ENCODE results near the gene ZIC1.
A peak's percentile ranks its signal among the peaks of the same experiment; 100 is the strongest.

Gene ZIC1

DNA sequence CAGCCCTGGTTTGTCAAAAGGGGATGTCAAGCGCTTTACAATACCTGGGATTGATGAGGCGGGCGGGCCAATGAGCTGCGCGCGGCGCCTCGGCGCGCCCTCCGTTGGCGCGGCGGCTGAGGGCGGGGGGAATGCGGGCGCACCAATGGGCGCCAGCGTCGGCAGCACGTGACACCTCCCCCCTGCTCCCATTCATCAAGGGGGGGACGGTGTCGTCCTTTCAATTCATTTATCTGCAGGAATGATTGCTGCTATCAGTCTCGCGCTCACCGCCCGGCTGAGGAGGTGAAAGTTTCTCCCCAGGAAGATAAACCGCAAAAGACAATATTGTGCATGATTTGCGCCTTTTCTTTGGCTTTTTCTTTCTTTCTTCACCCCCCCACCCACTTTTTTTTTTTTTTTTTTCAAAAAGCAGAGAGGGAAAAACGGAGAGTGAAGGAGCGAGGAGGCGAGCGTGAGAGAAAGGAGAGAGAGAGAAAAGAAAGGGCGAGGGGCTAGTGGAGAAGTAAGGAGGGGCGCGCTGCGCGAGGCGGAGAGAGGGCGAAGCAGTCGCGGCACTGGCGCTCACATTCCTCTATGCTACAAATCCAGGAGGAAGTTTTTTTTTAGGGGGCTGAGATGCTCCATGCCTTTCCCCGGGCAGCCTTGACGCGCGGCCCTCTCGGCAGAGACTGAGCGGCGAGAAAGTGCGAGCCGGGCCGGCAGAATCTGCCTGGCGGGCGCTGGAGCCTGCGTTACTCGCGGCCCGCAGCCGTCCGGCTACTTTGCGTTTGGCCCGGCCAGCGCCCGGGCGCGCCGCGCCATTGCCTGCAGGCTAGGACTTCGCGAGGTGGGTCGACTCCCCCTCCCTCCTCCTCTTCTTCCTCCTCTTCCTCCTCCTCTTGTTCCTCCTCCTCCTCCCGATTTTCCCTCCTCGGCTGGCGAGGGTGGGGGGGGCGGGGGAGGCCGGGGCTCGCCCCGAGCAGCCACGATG is at the start of gene ZIC1:
Gene ZIC1, plus strand, starts transcription at position 223 of the 973 bp plus-strand sequence. Its CDS starts 748 bp downstream, at position 971.
- Mint-ChIP-seq H3K27ac (no peak within 1 kb of the TSS), H3K27me3 (peaks cover 81% of the 10 kb centered on the region), H3K4me1 (peaks cover 32% of the 10 kb centered on the region), H3K9me3 (peaks cover 22% of the 10 kb centered on the region), H3K4me3 (peak within 1 kb of the TSS; percentile 29), H3K36me3 (ENCODE audit: low read depth) (peaks cover 28% of the 10 kb centered on the region)
- no peak for DNase-seq
- no peak for ATAC-seq

DNA sequence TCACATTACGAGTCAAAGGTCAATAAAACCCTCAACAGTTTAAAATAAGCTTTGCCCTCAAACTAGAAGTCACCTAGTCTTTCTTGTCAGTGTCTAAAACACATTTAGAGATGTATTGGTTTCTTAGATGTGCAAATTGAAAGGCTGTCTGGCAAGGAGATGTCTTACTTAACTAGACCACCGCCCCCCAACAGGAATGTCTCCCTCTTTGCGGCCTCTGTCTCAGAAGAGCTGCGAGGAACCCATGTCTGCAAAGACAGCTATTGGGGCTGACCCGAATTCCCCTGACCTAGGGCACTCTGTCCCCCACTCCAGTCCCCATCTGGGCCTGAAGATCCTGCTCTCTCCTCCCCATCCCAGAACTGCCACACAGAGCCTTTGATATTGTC is 49.1 kb upstream of the ZIC1 start:
- no peak overlapping the region for H3K27ac Mint-ChIP-seq
- DNase-seq (no peak), ATAC-seq (no peak)
- peaks cover 4% of the 10 kb centered on the region for H3K9me3 Mint-ChIP-seq
- no peak overlapping the region for H3K4me3 Mint-ChIP-seq
- H3K27me3 Mint-ChIP-seq, result peaks cover 77% of the 10 kb centered on the region
- H3K4me1 Mint-ChIP-seq, result no peaks in the 10 kb centered on the region
- peaks cover 3% of the 10 kb centered on the region for H3K36me3 Mint-ChIP-seq (ENCODE audit: low read depth)

DNA sequence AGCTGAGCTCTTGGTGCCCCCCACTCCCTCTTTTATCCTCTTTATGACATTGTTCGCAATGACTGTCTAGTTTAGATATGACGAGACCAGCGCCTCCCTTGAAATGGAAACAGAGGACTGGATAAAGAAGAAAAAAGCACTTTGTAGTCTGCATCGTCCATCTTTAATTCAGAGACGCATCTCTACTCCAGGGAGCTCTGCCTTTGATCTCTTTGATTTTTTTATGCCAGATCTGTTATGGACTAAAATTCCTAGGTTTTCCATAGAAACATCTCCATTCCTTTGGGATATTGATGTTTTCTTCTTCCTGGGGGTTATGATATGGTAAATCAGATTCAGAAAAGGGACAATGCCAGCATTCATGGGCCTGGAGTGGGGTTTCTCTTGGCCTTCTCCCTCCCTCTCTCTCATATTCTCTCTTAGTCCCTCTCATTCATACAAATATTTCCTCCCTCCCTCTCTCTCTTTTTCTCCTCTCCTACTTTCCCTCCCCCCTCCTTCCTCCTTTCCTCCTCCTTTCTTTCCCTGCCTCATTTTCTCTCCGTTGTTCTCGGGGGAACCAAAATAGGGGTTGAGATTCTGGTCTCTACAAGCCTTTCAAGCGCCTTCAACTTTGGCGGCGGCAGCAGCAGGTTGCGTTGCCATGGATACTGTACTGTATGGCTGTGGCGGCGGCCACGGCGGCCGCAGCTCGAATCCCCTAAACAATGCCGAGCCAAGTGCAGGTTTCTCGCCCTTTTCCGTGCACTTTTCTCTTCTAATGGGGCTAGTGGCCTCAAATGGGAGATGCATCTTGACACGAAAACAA is 48.3 kb upstream of the ZIC1 start:
- DNase-seq, result no peak
- peaks cover 78% of the 10 kb centered on the region for H3K27me3 Mint-ChIP-seq
- H3K36me3 Mint-ChIP-seq (ENCODE audit: low read depth), result peaks cover 2% of the 10 kb centered on the region
- no peak overlapping the region for H3K4me3 Mint-ChIP-seq
- no peaks in the 10 kb centered on the region for H3K4me1 Mint-ChIP-seq
- ATAC-seq, result no peak
- H3K9me3 Mint-ChIP-seq, result no peaks in the 10 kb centered on the region
- H3K27ac Mint-ChIP-seq, result no peak overlapping the region

DNA sequence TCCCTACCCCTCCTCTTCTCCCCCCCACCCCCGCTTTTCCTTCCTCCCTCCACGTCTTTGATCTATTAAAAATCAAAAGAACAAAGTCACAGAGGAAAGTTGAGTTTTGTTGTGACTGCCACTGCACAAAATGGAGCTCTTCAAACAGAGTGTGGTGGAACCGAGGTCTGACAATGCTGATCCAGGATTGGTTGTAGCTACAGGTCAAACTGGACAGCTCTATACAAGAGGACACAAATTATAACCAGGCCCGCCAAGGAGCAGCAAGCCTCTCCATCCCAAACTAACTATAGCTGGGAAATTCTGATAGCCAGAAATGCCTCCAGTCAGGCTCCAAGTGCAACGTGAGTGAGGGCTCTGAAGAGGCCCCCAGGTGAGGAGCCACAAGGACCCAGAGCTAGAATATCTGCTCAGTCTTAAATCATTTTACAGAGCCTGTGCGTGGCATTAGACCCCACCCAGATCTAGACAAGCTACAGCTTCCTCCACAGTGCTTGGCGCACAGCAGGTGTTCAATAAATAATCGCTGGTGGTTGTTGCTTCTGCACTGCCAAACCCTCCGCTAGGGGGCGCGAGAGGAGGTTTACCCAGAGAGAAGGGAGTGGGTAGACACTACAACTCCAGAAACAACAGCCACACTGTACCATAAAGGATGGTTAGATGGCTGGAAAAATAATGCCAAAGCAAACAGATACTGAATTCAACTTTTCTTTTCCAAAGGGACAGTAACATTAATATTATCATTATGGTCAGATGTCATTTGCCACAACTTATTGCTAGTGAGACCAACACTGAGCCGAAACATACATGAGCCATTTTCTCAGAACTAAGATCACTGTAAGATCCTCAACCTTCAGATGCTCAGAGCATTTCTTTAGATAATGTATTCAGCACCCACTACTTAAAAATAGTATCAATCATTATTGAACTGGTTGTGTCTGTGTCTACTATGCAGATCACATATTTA is 47.4 kb upstream of the ZIC1 start:
- DNase-seq (peak; percentile 58), ATAC-seq (no peak)
- no peaks in the 10 kb centered on the region for H3K9me3 Mint-ChIP-seq
- peaks cover 70% of the 10 kb centered on the region for H3K27me3 Mint-ChIP-seq
- no peak overlapping the region for H3K27ac Mint-ChIP-seq
- no peaks in the 10 kb centered on the region for H3K4me1 Mint-ChIP-seq
- H3K4me3 Mint-ChIP-seq, result no peak overlapping the region
- H3K36me3 Mint-ChIP-seq (ENCODE audit: low read depth), result peaks cover 2% of the 10 kb centered on the region

DNA sequence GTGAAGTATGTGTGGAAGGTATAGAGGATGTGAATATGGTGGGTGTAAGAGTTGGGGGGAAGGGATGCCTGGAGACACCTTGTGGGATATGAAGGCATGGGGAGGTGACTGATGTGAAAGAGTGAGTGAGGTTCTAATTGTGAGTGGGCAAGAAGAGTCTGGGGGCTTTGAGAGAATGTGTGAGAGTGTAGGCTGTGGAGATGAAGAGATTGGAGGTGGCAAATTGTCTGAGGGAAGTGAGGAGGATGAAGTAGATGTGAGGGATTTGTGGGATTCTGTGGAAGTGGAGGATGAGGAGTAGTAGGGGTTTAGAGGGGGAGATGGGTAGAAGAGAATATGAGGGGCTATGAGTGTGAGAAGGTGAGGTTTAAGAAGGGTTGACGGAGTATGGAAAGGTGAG is 44.4 kb upstream of the ZIC1 start:
- H3K4me1 Mint-ChIP-seq, result no peaks in the 10 kb centered on the region
- DNase-seq, result no peak
- H3K27ac Mint-ChIP-seq, result no peak overlapping the region
- H3K9me3 Mint-ChIP-seq, result no peaks in the 10 kb centered on the region
- H3K4me3 Mint-ChIP-seq, result no peak overlapping the region
- no peak for ATAC-seq
- H3K27me3 Mint-ChIP-seq, result peaks cover 64% of the 10 kb centered on the region
- H3K36me3 Mint-ChIP-seq (ENCODE audit: low read depth), result no peaks in the 10 kb centered on the region

DNA sequence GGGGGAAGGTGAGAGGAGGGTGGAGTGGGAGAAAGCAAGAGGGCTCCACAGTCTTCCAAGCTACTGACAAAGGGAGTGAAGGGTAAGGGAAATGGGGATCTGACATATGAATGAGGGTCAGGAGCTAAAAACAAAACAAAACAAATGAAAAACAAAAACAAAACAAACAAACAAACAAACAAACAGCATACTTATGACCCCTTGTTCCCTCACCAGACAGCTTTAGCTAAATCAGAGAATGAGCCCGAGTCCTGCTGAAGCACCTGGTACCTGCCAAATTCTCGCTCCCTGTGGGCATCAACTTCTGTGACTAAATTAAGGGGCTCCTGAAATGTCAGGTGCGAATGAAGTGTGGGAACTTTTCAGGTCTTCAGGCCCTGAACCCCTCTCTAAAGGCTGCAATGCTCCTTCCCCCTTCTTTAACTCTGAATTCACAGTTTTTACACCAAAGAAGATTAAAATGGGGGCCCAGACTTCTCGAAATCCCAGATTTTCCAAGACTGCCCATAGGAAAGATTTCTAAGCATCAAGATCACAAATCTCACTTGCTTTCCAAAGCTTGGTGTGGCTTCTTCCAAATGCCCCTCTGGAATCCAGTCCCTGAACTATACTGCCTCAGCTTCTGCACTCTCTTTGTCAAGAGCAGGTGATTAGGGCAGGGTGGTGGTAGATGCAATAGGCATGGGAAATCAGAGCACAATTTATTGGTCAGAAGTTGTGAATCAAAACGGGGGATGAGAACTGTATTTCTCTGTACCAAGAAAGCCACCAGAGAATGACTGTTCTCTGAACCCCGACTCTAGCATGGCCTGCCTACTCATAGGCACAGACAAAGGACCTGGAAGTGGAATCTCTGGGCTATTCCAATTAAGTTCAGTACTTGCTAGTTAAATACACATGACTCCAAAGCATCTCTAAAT is 43.7 kb upstream of the ZIC1 start:
- no peak for ATAC-seq
- no peaks in the 10 kb centered on the region for H3K36me3 Mint-ChIP-seq (ENCODE audit: low read depth)
- H3K4me1 Mint-ChIP-seq, result no peaks in the 10 kb centered on the region
- H3K27me3 Mint-ChIP-seq, result peaks cover 64% of the 10 kb centered on the region
- H3K4me3 Mint-ChIP-seq, result no peak overlapping the region
- no peak overlapping the region for H3K27ac Mint-ChIP-seq
- H3K9me3 Mint-ChIP-seq, result no peaks in the 10 kb centered on the region
- no peak for DNase-seq

DNA sequence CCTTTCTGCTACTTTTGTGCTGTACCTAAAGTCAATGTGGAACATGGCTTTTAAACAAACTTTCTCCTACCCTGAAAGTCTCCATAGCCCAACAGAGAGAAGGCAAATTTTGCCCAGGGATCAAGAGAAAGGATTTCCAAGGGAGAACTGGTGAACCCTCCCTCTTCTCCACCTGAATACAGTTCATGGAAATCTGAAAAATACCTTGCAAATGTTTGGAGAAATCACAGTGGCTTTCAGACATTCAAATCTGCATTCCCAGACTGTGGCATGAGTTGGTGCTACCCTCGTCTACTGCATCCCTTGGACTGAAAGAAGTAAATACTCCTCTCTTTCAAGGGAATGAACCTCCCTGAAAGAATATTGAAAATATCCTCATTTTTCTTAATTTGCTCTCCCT is 41.5 kb upstream of the ZIC1 start:
- Mint-ChIP-seq H3K27ac (no peak overlapping the region), H3K9me3 (peaks cover 6% of the 10 kb centered on the region), H3K27me3 (peaks cover 69% of the 10 kb centered on the region), H3K4me1 (no peaks in the 10 kb centered on the region), H3K4me3 (no peak overlapping the region), H3K36me3 (ENCODE audit: low read depth) (no peaks in the 10 kb centered on the region)
- ATAC-seq (no peak), DNase-seq (no peak)

DNA sequence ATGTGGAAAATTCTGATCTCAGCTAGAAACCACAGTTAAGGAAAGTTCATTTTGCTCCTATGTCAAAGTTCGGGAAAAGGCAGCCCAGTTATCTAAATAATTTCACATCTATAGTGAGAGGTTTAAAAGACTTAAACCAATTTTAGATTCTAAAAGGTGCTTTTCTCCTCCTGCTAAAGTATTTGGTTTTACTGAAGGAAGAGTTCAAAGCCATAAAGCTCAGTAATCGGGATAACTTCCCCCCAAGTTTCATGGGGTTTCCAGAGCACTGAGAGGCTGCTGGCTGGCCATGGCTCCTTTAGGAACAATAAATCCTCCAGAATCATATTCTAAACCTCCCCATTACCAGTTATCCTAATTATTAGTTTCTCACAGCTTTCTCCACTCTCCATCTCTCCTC is 41.0 kb upstream of the ZIC1 start:
- ATAC-seq (no peak), DNase-seq (no peak)
- no peak overlapping the region for H3K27ac Mint-ChIP-seq
- peaks cover 73% of the 10 kb centered on the region for H3K27me3 Mint-ChIP-seq
- H3K9me3 Mint-ChIP-seq, result peaks cover 7% of the 10 kb centered on the region
- H3K36me3 Mint-ChIP-seq (ENCODE audit: low read depth), result no peaks in the 10 kb centered on the region
- H3K4me1 Mint-ChIP-seq, result no peaks in the 10 kb centered on the region
- no peak overlapping the region for H3K4me3 Mint-ChIP-seq

DNA sequence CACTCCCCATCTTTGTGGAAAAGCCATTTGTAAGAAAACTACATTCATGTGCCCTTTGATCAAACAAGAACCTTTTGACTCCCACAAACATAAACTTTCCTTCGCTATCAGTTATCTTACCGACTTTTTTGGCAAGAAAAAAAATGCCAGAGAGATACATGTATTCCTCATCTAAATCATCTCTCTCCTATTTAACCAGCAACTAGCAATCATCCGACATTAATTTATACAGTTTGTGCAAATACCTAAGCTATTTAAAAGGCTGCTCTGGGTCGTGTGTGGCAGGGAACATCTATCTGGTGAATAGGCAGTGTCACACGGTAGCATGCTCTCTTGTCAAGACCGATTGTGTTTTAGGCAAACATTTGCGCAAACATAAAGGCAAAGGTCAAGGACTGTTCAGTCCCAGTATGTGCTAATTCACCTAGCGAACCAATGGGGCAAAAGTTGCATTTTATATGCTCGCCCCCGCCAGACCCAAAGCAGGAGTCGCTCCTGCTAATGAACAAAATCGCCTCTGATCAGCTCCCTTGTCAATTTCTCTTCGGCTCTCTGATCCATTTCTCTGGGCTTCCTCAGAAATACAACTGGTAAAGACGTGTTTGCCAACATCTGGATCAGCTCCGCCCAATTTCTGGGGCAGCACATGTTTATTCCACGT is 40.5 kb upstream of the ZIC1 start:
- DNase-seq, result no peak
- Mint-ChIP-seq H3K27me3 (peaks cover 77% of the 10 kb centered on the region), H3K27ac (no peak overlapping the region), H3K4me3 (no peak overlapping the region), H3K9me3 (peaks cover 10% of the 10 kb centered on the region), H3K4me1 (no peaks in the 10 kb centered on the region), H3K36me3 (ENCODE audit: low read depth) (no peaks in the 10 kb centered on the region)
- no peak for ATAC-seq

DNA sequence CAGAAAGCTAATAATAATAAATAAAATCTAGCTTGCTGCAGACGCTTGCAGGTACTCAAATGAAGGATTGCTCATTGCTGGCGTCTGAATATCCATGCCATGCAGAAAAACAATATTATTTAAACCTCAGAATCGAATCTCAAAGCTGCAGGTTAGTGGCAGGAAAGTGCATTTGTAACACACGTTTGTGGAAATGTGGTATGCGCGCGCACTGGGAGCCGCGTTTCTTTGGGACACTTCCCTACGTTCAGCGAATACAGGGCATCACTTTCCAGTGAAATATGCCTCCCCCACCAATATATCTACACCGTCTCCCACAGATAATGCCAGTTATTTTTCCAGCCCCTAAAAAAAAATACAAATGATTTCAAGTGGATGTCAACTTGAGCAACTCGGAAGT is 39.9 kb upstream of the ZIC1 start:
- Mint-ChIP-seq H3K27me3 (peaks cover 76% of the 10 kb centered on the region), H3K9me3 (peaks cover 10% of the 10 kb centered on the region), H3K4me1 (no peaks in the 10 kb centered on the region), H3K27ac (no peak overlapping the region), H3K4me3 (no peak overlapping the region), H3K36me3 (ENCODE audit: low read depth) (no peaks in the 10 kb centered on the region)
- no peak for ATAC-seq
- no peak for DNase-seq

DNA sequence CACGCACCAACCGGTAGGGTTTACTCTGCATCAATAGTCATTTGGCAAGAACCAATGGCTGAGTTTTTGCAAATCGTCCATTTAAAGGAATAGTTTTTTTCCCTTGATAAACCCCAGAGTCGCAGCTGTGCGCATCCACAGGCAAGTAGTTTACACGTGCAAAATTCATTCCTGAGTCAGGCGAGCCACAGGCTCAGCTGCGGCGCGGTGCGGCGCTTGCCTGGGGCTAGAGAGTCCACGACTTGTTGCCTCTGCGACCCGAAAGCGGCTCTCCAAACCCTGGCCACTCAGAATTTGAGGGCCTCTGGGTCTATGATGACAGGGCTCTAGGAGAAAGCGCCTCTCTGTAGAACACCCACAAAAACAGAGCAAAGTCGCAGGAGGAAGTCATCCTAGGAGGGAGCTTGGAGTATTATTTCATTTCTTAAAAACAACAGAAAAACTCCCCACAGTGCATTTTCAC is 39.5 kb upstream of the ZIC1 start:
- Mint-ChIP-seq H3K4me3 (no peak overlapping the region), H3K27ac (no peak overlapping the region), H3K27me3 (peaks cover 76% of the 10 kb centered on the region), H3K36me3 (ENCODE audit: low read depth) (no peaks in the 10 kb centered on the region), H3K4me1 (no peaks in the 10 kb centered on the region), H3K9me3 (peaks cover 10% of the 10 kb centered on the region)
- ATAC-seq (no peak), DNase-seq (no peak)

DNA sequence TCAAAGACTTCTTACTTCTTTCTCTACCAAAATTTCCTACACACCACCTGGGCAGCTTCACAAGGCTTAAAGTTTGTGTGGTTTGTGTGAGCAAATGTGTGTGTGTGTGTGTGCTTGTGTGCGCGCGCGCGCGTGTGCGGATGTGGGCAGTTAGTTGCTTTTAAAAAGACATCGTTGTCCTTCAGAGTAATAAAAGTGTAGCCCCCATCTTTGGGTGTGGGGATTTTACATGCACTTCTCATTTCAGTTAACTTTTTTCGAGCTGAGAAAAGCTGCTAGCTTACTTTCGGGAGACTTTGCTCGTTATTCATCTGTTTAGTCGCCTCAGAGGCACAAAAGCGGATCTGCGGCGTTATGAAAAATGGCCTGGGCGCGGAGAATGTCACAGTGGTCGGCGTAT is 38.8 kb upstream of the ZIC1 start:
- Mint-ChIP-seq H3K4me3 (no peak overlapping the region), H3K9me3 (peaks cover 10% of the 10 kb centered on the region), H3K36me3 (ENCODE audit: low read depth) (no peaks in the 10 kb centered on the region), H3K27ac (no peak overlapping the region), H3K4me1 (no peaks in the 10 kb centered on the region), H3K27me3 (peaks cover 72% of the 10 kb centered on the region)
- ATAC-seq, result no peak
- no peak for DNase-seq

DNA sequence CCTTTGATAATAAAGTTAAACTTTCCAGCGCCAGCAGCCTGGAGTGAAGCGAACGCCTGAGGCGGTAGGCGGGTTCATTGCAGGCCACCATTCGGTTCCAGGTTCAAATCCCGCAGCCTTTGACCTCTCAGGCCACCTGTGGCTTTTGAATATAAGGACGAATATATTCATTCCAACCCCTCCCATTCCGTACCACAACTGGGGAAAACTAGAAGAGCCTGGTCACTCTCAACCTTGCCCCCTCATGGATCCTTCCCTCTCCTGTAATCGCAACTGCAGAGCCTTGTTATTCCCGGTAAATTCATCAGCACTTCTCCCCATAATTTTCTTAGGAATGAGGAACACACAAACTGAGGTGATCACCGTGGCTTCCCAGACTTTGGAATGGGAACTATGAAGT is 38.0 kb upstream of the ZIC1 start:
- ATAC-seq, result no peak
- no peak for DNase-seq
- H3K27ac Mint-ChIP-seq, result no peak overlapping the region
- H3K4me1 Mint-ChIP-seq, result no peaks in the 10 kb centered on the region
- H3K4me3 Mint-ChIP-seq, result no peak overlapping the region
- peaks cover 71% of the 10 kb centered on the region for H3K27me3 Mint-ChIP-seq
- H3K36me3 Mint-ChIP-seq (ENCODE audit: low read depth), result no peaks in the 10 kb centered on the region
- peaks cover 10% of the 10 kb centered on the region for H3K9me3 Mint-ChIP-seq
